Esophagus squamous epithelium (tissue), 5 donors: ENCODE data around the gene CCDC182. TPM values are rescaled to one million over a fixed set of nuclear protein-coding genes. Genes with fewer than 3 reads are reported as not detected.

Experiments
- DNase-seq: peaks from one replicate; lab custom pipeline; 2025; lab: John Stamatoyannopoulos, UW
- H3K27ac ChIP-seq, 4 donors: fragments of 200-600 bp; sonication (generic); one replicate each; pipeline ENCODE4 v1.5.1; 2016 to 2019; ENCODE audit warnings: mild to moderate bottlenecking in 1 of 4
- H3K27me3 ChIP-seq, 4 donors: fragments of 200-600 bp; sonication (generic); 1 replicate in 3 of 4; 2 replicates in 1 of 4; pipeline versions ENCODE4 v1.5.1 to v1.6.0; 2017 to 2021; ENCODE audit warnings: antibody characterized with exemption in 1 of 4
- H3K36me3 ChIP-seq, 3 donors: fragments of 200-600 bp; sonication (generic); one replicate each; pipeline ENCODE4 v1.5.1; 2016 to 2019
- H3K4me1 ChIP-seq, 3 donors: fragments of 200-600 bp; sonication (generic); one replicate each; pipeline ENCODE4 v1.5.1; 2017 to 2019
- H3K4me3 ChIP-seq, 4 donors: fragments of 200-600 bp; sonication (generic); 1 replicate in 3 of 4; 2 replicates in 1 of 4; pipeline ENCODE4 v1.5.1; 2016 to 2019; ENCODE audit warnings: mild to moderate bottlenecking in 2 of 4, moderate library complexity in 1 of 4
- H3K9me3 ChIP-seq, 3 donors: fragments of 200-600 bp; sonication (generic); one replicate each; pipeline ENCODE4 v1.5.1; 2016 to 2019
- CTCF ChIP-seq, 6 experiments: fragments of 450-650 bp in 4 of 6; fragments of 200-600 bp in 2 of 6; sonication (generic) in 2 of 6; IDR thresholded peaks; one replicate each; pipeline ENCODE4 v1.5.1; 2016 to 2019; ENCODE audit warnings: antibody characterized with exemption in 6 of 6, mild to moderate bottlenecking in 4 of 6, moderate library complexity in 4 of 6
- POLR2A ChIP-seq, 4 donors: fragments of 450-650 bp; IDR thresholded peaks; one replicate each; pipeline ENCODE4 v1.6.1; 2017; ENCODE audit warnings: antibody characterized with exemption in 4 of 4, mild to moderate bottlenecking in 4 of 4, moderate library complexity in 3 of 4
- WGBS, 2 donors: methylation state at CpG; one replicate each; pipeline ENCODE4 v1.1.5; 2018; 5-methylcytosine and 5-hydroxymethylcytosine counted together
- intact Hi-C: fragments of 100-400 bp; cut with DNase I; formaldehyde crosslinking; loops from one replicate; pipeline ENCODE4 v1.15.0; 2022
- total RNA-seq, 4 donors: library from RNA; depleted of rRNA; stranded (reverse); fragments of >200 nt; gene quantifications; one replicate each; pipeline ENCODE4 v1.1.0, GENCODE V29; 2016
- donor health status: DM: yes; HTN: yes; CAD: no.

The CCDC182 gene
- total RNA-seq = not detected

- 40 to 57% methylated on average over 4 of the region's 4 CpGs for WGBS, 2 donors
- Histone ChIP-seq H3K27ac (no peak within 1 kb of the TSS), H3K27me3 (peaks cover 0 to 68% (median 0%) of the 10 kb centered on the region in 4 donors), H3K4me3 (no peak within 1 kb of the TSS), H3K36me3 (no peaks in the 10 kb centered on the region), H3K9me3 (no peaks in the 10 kb centered on the region), H3K4me1 (no peaks in the 10 kb centered on the region)
- DNase-seq = no peak
- TF ChIP-seq CTCF (IDR thresholded peaks at IDR 0.05) (no peak), POLR2A (IDR thresholded peaks at IDR 0.05) (no peak)
- intact Hi-C loops = loop anchor here (5.0 to 10.0 kb wide), 3 partner anchors 150 to 610 kb away; no protein-coding TSS in a partner anchor
Observed at GRCh38 chr17:57745242-57745641, at the start of gene CCDC182. Gene CCDC182 (minus strand): TSS chr17:57745299. CDS start chr17:57745272, 27 bp downstream.

- Histone ChIP-seq H3K4me3 (no peak overlapping the region), H3K36me3 (no peaks in the 10 kb centered on the region), H3K27me3 (peaks cover 0 to 7% (median 0%) of the 10 kb centered on the region in 4 donors), H3K9me3 (no peaks in the 10 kb centered on the region), H3K27ac (no peak overlapping the region), H3K4me1 (no peaks in the 10 kb centered on the region)
- WGBS, 2 donors = 68 to 79% methylated on average over 2 of the region's 2 CpGs
- DNase-seq = no peak
- intact Hi-C loops = no loop called here
- TF ChIP-seq POLR2A (IDR thresholded peaks at IDR 0.05) (no peak), CTCF (IDR thresholded peaks at IDR 0.05) (no peak)
Observed at GRCh38 chr17:57794841-57795240, 49.7 kb upstream of the CCDC182 start.

GRCh38 chr17:57788725-57789124 lies 43.6 kb upstream of the CCDC182 start:
- DNase-seq = no peak
- no peak overlapping the region for H3K27ac ChIP-seq
- intact Hi-C loops = no loop called here
- WGBS, 2 donors = 55 to 66% methylated on average over 4 of the region's 4 CpGs
- no peak overlapping the region for H3K4me3 ChIP-seq
- peaks cover 0 to 54% (median 0%) of the 10 kb centered on the region in 4 donors for H3K27me3 ChIP-seq
- H3K36me3 ChIP-seq = no peaks in the 10 kb centered on the region
- no peak for TF ChIP-seq POLR2A (IDR thresholded peaks at IDR 0.05)
- TF ChIP-seq CTCF (IDR thresholded peaks at IDR 0.05) = no peak
- no peaks in the 10 kb centered on the region for H3K4me1 ChIP-seq
- no peaks in the 10 kb centered on the region for H3K9me3 ChIP-seq

- Histone ChIP-seq H3K27ac (no peak overlapping the region), H3K27me3 (peaks cover 0 to 74% (median 0%) of the 10 kb centered on the region in 4 donors), H3K9me3 (no peaks in the 10 kb centered on the region), H3K4me1 (peaks cover 8 to 20% (median 10%) of the 10 kb centered on the region in 3 donors), H3K36me3 (no peaks in the 10 kb centered on the region), H3K4me3 (no peak overlapping the region)
- no peak for DNase-seq
- WGBS, 2 donors = 52 to 70% methylated on average over 7 of the region's 7 CpGs
- TF ChIP-seq POLR2A (IDR thresholded peaks at IDR 0.05) = no peak
- no peak for TF ChIP-seq CTCF (IDR thresholded peaks at IDR 0.05)
- intact Hi-C loops = no loop called here
Observed at GRCh38 chr17:57785022-57785421, 39.9 kb upstream of the CCDC182 start.

GRCh38 chr17:57784226-57784895 lies 39.3 kb upstream of the CCDC182 start:
- H3K36me3 ChIP-seq = no peaks in the 10 kb centered on the region
- H3K27ac ChIP-seq = no peak overlapping the region
- peaks cover 8 to 20% (median 10%) of the 10 kb centered on the region in 3 donors for H3K4me1 ChIP-seq
- WGBS, 2 donors = 63 to 64% methylated on average over 15 of the region's 15 CpGs
- H3K27me3 ChIP-seq = peaks cover 0 to 67% (median 0%) of the 10 kb centered on the region in 4 donors
- intact Hi-C loops = no loop called here
- no peak for DNase-seq
- no peak for TF ChIP-seq CTCF (IDR thresholded peaks at IDR 0.05)
- TF ChIP-seq POLR2A (IDR thresholded peaks at IDR 0.05) = no peak
- no peaks in the 10 kb centered on the region for H3K9me3 ChIP-seq
- H3K4me3 ChIP-seq = no peak overlapping the region
